22Rv1 (cell line): ENCODE results near the gene HMGN5.

Source experiments
- CTCF ChIP-seq: fragments of 450-650 bp; IDR thresholded peaks from 2 replicates; pipeline ENCODE4 v1.5.1; 2017; ENCODE audit warnings: mild to moderate bottlenecking
- ZFX ChIP-seq: fragments of 450-650 bp; IDR thresholded peaks from 2 replicates; pipeline ENCODE4 v1.6.1; 2017; ENCODE audit warnings: antibody characterized with exemption, borderline replicate concordance

GRCh38 chrX:81082649-81083048, 119.1 kb downstream of the HMGN5 start:
- TF ChIP-seq CTCF (no peak), ZFX (no peak)
